CD14-positive monocyte (primary cell): ENCODE results near the gene ULK3. TPM values are rescaled to one million over a fixed set of nuclear protein-coding genes. Genes with fewer than 3 reads are reported as not detected.

Experiments used
- DNase-seq, 3 donors: peaks; one replicate each; pipeline ENCODE4 v3.0.0-alpha.2; 2011 to 2022
- H2AFZ ChIP-seq: 2 replicates; pipeline ENCODE4 v1.6.0; 2012; ENCODE audit warnings: mild to moderate bottlenecking, low read depth, low read length, inconsistent platforms; ENCODE audit not compliant: insufficient read depth, poor library complexity, severe bottlenecking
- H3K27ac ChIP-seq, 2 donors: 1 replicate in 1 of 2; 2 replicates in 1 of 2; pipeline ENCODE4 v1.5.1; 2012 to 2013; ENCODE audit warnings: low read length in 2 of 2, control low read depth in 1 of 2, inconsistent platforms in 1 of 2, low read depth in 1 of 2, mild to moderate bottlenecking in 1 of 2
- H3K27me3 ChIP-seq, 2 donors: one replicate each; pipeline versions ENCODE4 v1.6.0 to v1.6.1; 2011 to 2013; ENCODE audit warnings: low read length in 2 of 2; ENCODE audit not compliant: control insufficient read depth in 2 of 2, insufficient read depth in 2 of 2
- H3K36me3 ChIP-seq, 2 donors: replicated peaks in 1 of 2; 1 replicate in 1 of 2; 2 replicates in 1 of 2; pipeline versions ENCODE4 v1.5.1 to v1.6.1; 2012 to 2013; ENCODE audit warnings: low read length in 2 of 2, control low read depth in 1 of 2, inconsistent platforms in 1 of 2, mild to moderate bottlenecking in 1 of 2; ENCODE audit not compliant: insufficient read depth in 2 of 2, control insufficient read depth in 1 of 2
- H3K4me1 ChIP-seq, 2 donors: 1 replicate in 1 of 2; 2 replicates in 1 of 2; pipeline versions ENCODE4 v1.5.1 to v1.6.1; 2012 to 2013; ENCODE audit warnings: low read length in 2 of 2, control low read depth in 1 of 2, inconsistent platforms in 1 of 2, mild to moderate bottlenecking in 1 of 2, moderate library complexity in 1 of 2; ENCODE audit not compliant: insufficient read depth in 2 of 2, control insufficient read depth in 1 of 2
- H3K4me2 ChIP-seq: replicated peaks from 2 replicates; pipeline ENCODE3; 2012; ENCODE audit warnings: low read length, moderate library complexity, mild to moderate bottlenecking; ENCODE audit not compliant: poor library complexity, severe bottlenecking; ENCODE audit errors: extremely low read depth
- H3K4me3 ChIP-seq, 3 experiments: fragments of 200-600 bp in 1 of 3; sonication (generic) in 1 of 3; replicated peaks in 1 of 3; 1 replicate in 2 of 3; 2 replicates in 1 of 3; pipeline ENCODE4 v1.5.1; 2011 to 2013; ENCODE audit warnings: low read length in 3 of 3, mild to moderate bottlenecking in 3 of 3, control low read depth in 2 of 3, low read depth in 2 of 3, inconsistent platforms in 1 of 3, moderate library complexity in 1 of 3
- H3K79me2 ChIP-seq: 2 replicates; pipeline ENCODE4 v1.6.0; 2012; ENCODE audit warnings: mild to moderate bottlenecking, control low read depth, inconsistent platforms, low read length, moderate library complexity; ENCODE audit not compliant: insufficient read depth
- H3K9ac ChIP-seq: 2 replicates; pipeline ENCODE4 v1.6.0; 2017; ENCODE audit warnings: low read length, mild to moderate bottlenecking; ENCODE audit not compliant: insufficient read depth, poor library complexity, severe bottlenecking
- H3K9me3 ChIP-seq, 2 donors: replicated peaks in 1 of 2; 1 replicate in 1 of 2; 2 replicates in 1 of 2; pipeline versions ENCODE4 v1.5.1 to v1.6.1; 2012 to 2013; ENCODE audit warnings: low read length in 2 of 2, control low read depth in 1 of 2; ENCODE audit not compliant: control insufficient read depth in 1 of 2, insufficient read depth in 1 of 2
- H4K20me1 ChIP-seq: 2 replicates; pipeline ENCODE4 v1.6.0; 2012; ENCODE audit warnings: mild to moderate bottlenecking, low read length, control low read depth, moderate library complexity; ENCODE audit not compliant: insufficient read depth
- H3K27ac Mint-ChIP-seq, 7 donors: one replicate each; pipeline ENCODE4 v1.8.0; 2020; ENCODE audit warnings: mild to moderate bottlenecking in 7 of 7, mixed read lengths in 7 of 7, moderate library complexity in 6 of 7, inconsistent platforms in 2 of 7
- H3K27me3 Mint-ChIP-seq, 3 donors: one replicate each; pipeline ENCODE4 v1.8.0; 2021 to 2022; ENCODE audit warnings: low read depth in 3 of 3, mild to moderate bottlenecking in 3 of 3, mixed read lengths in 3 of 3, moderate library complexity in 3 of 3, inconsistent platforms in 1 of 3
- H3K36me3 Mint-ChIP-seq, 2 donors: one replicate each; pipeline ENCODE4 v1.8.0; 2020; ENCODE audit warnings: mixed read lengths in 2 of 2, inconsistent platforms in 1 of 2, mild to moderate bottlenecking in 1 of 2
- H3K4me1 Mint-ChIP-seq: one replicate; pipeline ENCODE4 v1.8.0; 2020; ENCODE audit warnings: mild to moderate bottlenecking, mixed read lengths
- H3K4me3 Mint-ChIP-seq, 2 donors: one replicate each; pipeline ENCODE4 v1.8.0; 2020; ENCODE audit warnings: mild to moderate bottlenecking in 2 of 2, mixed read lengths in 2 of 2, moderate library complexity in 1 of 2
- H3K9me3 Mint-ChIP-seq, 7 donors: one replicate each; pipeline ENCODE4 v1.8.0; 2020 to 2022; ENCODE audit warnings: mixed read lengths in 7 of 7, mild to moderate bottlenecking in 6 of 7, moderate library complexity in 6 of 7, inconsistent platforms in 2 of 7
- CTCF ChIP-seq: fragments of 200-600 bp; IDR thresholded peaks from one replicate; pipeline ENCODE4 v1.8.0; 2022; ENCODE audit warnings: antibody characterized with exemption, mild to moderate bottlenecking
- WGBS: methylation state at CpG from one replicate; pipeline ENCODE4 v1.1.5; 2013; ENCODE audit warnings: missing lambda C conversion rate; ENCODE audit not compliant: insufficient coverage; 5-methylcytosine and 5-hydroxymethylcytosine counted together
- intact Hi-C, 2 donors: fragments of 100-400 bp; cut with micrococcal nuclease; formaldehyde crosslinking; loops; one replicate each; pipeline versions ENCODE4 v1.15.0 to v1.15.1; 2023
- polyA plus RNA-seq, 3 donors: library from polyadenylated mRNA; depleted of rRNA in 1 of 3; unstranded in 2 of 3; stranded (reverse) in 1 of 3; fragments of 300-500 nt in 2 of 3; fragments of >200 nt in 1 of 3; fragmentation: Illumina TruSeq in 2 of 3; gene quantifications; 1 replicate in 2 of 3; 2 replicates in 1 of 3; pipeline ENCODE4 v1.2.3, GENCODE V29; 2012 to 2021

Gene ULK3
- polyA plus RNA-seq, 3 donors = 9.4 to 58.7 (median 16.0) TPM

- H3K36me3 Mint-ChIP-seq = no peaks in the 10 kb centered on the region
- Histone ChIP-seq H2AFZ (no peak overlapping the region), H3K27me3 (no peaks in the 10 kb centered on the region), H3K4me1 (peaks cover 52 to 58% of the 10 kb centered on the region in 2 donors), H3K36me3 (no peaks in the 10 kb centered on the region), H3K27ac (peak overlapping the region; percentile 16 to 69), H4K20me1 (no peaks in the 10 kb centered on the region), H3K4me2 (no peak overlapping the region), H3K4me3 (no peak overlapping the region), H3K9me3 (peaks cover 0 to 9% of the 10 kb centered on the region in 2 donors), H3K9ac (no peak overlapping the region), H3K79me2 (peaks cover 6% of the 10 kb centered on the region)
- peaks cover 0 to 5% (median 0%) of the 10 kb centered on the region in 3 donors for H3K27me3 Mint-ChIP-seq
- intact Hi-C loops = no loop called here
- WGBS = no CpG with 5 or more reads among the region's 5 CpGs
- H3K4me3 Mint-ChIP-seq = peak overlapping the region in 1 of 2 donors; percentile 67
- no peak for DNase-seq
- peaks cover 53% of the 10 kb centered on the region for H3K4me1 Mint-ChIP-seq
- H3K27ac Mint-ChIP-seq = peak overlapping the region in 5 of 7 donors; percentile 79 to 89 (median 82)
- H3K9me3 Mint-ChIP-seq = peaks cover 0 to 10% (median 7%) of the 10 kb centered on the region in 7 donors
- TF ChIP-seq CTCF = no peak
Observed at GRCh38 chr15:74885461-74885860, 42.5 kb upstream of the ULK3 start.

- Mint-ChIP-seq H3K4me1 (peaks cover 46% of the 10 kb centered on the region), H3K27me3 (peaks cover 0 to 5% (median 0%) of the 10 kb centered on the region in 3 donors), H3K9me3 (peaks cover 0 to 10% (median 7%) of the 10 kb centered on the region in 7 donors), H3K4me3 (peak overlapping the region in 1 of 2 donors; percentile 53), H3K36me3 (no peaks in the 10 kb centered on the region), H3K27ac (peak overlapping the region in 3 of 7 donors; percentile 41 to 78 (median 62))
- peak overlapping the region in 1 of 2 donors; percentile 21 for H3K27ac ChIP-seq
- WGBS = 80% methylated on average over 1 of the region's 4 CpGs
- no peak overlapping the region for H3K4me3 ChIP-seq
- intact Hi-C loops = no loop called here
- H3K4me2 ChIP-seq = peak overlapping the region; percentile 23
- no peaks in the 10 kb centered on the region for H3K27me3 ChIP-seq
- peaks cover 47 to 51% of the 10 kb centered on the region in 2 donors for H3K4me1 ChIP-seq
- TF ChIP-seq CTCF = no peak
- H3K36me3 ChIP-seq = no peaks in the 10 kb centered on the region
- no peaks in the 10 kb centered on the region for H3K79me2 ChIP-seq
- DNase-seq = no peak
- H2AFZ ChIP-seq = no peak overlapping the region
- peaks cover 0 to 9% of the 10 kb centered on the region in 2 donors for H3K9me3 ChIP-seq
- no peak overlapping the region for H3K9ac ChIP-seq
- no peaks in the 10 kb centered on the region for H4K20me1 ChIP-seq
Observed at GRCh38 chr15:74884428-74885223, 41.7 kb upstream of the ULK3 start.
